PFSK-1 (cell line): ENCODE data around the gene NECTIN1.

ENCODE experiments used
- FOXP2 ChIP-seq: optimal IDR thresholded peaks from 2 replicates; pipeline ENCODE3; 2011; ENCODE audit warnings: borderline replicate concordance, control low read depth, inconsistent platforms; ENCODE audit not compliant: insufficient read depth; ENCODE audit errors: extremely low read length, extremely low read depth
- POLR2AphosphoS5 ChIP-seq: IDR thresholded peaks from 2 replicates; pipeline ENCODE4 v1.6.1; 2012; ENCODE audit warnings: low read depth, mild to moderate bottlenecking, control low read depth, low read length, moderate library complexity
- REST ChIP-seq, 2 experiments: IDR thresholded peaks; 2 replicates each; pipeline versions ENCODE4 v1.6.1 to v1.8.0; 2011 to 2012; ENCODE audit warnings: low read depth in 2 of 2, low read length in 2 of 2, control low read depth in 1 of 2, inconsistent platforms in 1 of 2, mild to moderate bottlenecking in 1 of 2, moderate library complexity in 1 of 2; ENCODE audit not compliant: insufficient read depth in 1 of 2
- SIN3A ChIP-seq: IDR thresholded peaks from 2 replicates; pipeline ENCODE4 v1.6.1; 2012; ENCODE audit warnings: mild to moderate bottlenecking, low read length, moderate library complexity, borderline replicate concordance; ENCODE audit not compliant: insufficient read depth
- TAF1 ChIP-seq: IDR thresholded peaks from 2 replicates; pipeline ENCODE4 v1.6.1; 2012; ENCODE audit warnings: low read length, control low read depth, borderline replicate concordance; ENCODE audit not compliant: insufficient read depth

Gene NECTIN1

GRCh38 chr11:119681361-119681910 is 47.6 kb downstream of the NECTIN1 start:
- TF ChIP-seq FOXP2 (no peak), SIN3A (no peak), POLR2AphosphoS5 (no peak), REST (IDR thresholded peaks at IDR 0.05; ENCODE audit: insufficient read depth in 1 of 2, low read depth in 2 of 2, low read length in 2 of 2) (no peak), TAF1 (no peak)

DNA sequence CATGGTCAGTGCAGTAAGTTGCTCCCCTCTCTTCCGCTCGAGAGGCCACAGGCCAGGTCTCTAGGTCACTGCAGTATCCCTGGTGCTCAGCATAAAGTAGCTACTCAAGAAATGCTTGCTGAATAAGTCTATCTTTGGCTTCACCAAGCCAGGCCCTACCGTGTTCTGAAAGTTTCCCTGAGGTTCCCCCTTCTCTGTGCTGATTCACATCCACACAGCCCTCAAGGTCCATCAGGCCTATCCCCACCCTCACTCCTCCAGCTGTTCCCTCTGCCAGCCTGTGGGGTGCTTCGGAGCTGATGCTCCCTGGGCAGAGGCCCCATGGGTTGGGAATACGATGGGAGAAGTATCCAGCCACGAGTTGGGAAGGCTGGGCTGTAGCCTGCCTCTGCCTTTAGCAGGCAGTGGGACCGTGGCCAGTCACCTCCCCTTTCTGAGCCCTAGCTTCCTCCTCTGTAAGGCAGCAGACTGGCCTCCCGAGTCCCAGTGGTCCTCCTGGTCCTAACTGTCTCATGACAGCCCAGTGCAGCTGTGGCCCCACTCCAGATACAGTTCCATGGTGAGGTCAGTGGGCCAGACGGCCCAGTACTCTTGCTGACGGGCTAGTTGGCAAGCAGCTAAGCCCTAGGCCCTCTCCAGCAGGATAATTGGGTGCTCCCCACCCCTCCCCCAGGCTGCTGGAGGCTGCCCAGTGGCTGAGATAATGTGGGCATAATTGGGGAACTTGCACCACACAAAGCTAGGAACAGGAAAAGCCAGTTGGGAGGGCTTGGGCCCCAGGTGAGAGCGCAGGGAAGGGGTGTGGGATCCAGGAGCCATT is 48.2 kb downstream of the NECTIN1 start:
- TF ChIP-seq FOXP2: no peak
- no peak for TF ChIP-seq REST (IDR thresholded peaks at IDR 0.05; ENCODE audit: insufficient read depth in 1 of 2, low read depth in 2 of 2, low read length in 2 of 2)
- TF ChIP-seq POLR2AphosphoS5: no peak
- TF ChIP-seq TAF1: no peak
- no peak for TF ChIP-seq SIN3A

DNA sequence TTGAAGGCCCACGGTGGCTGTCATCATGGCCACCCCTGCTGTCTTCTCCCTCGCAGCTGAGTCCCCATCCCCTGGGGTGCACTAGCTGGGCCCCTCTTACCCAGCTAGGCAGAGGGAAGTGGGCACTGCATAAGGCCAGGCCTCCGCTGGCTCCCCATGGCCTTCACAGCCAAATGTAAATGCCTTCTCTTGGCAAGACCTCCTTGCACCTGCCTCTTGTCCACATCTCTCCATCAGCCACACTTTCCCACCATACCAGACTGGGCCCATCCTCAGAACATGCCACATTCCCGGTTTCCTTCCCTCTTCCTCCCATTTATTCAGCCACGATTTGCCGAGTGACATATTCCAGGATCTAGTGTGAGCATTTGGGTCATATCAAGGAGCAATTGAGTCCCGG is 49.7 kb downstream of the NECTIN1 start:
- TF ChIP-seq SIN3A: no peak
- no peak for TF ChIP-seq TAF1
- no peak for TF ChIP-seq POLR2AphosphoS5

- no peak for TF ChIP-seq SIN3A
- no peak for TF ChIP-seq TAF1
- no peak for TF ChIP-seq REST (IDR thresholded peaks at IDR 0.05; ENCODE audit: insufficient read depth in 1 of 2, low read depth in 2 of 2, low read length in 2 of 2)
- no peak for TF ChIP-seq FOXP2
- TF ChIP-seq POLR2AphosphoS5: no peak
These were observed 50.6 kb downstream of the NECTIN1 start for GRCh38 chr11:119678351-119678750.

- no peak for TF ChIP-seq TAF1
- no peak for TF ChIP-seq POLR2AphosphoS5
- TF ChIP-seq REST (IDR thresholded peaks at IDR 0.05; ENCODE audit: insufficient read depth in 1 of 2, low read depth in 2 of 2, low read length in 2 of 2): no peak
- TF ChIP-seq SIN3A: no peak
- no peak for TF ChIP-seq FOXP2
These were observed 51.2 kb downstream of the NECTIN1 start for GRCh38 chr11:119677840-119678239.
